ENCODE measurements around the gene FNDC5. TPM values are rescaled to one million over a fixed set of nuclear protein-coding genes. Genes with fewer than 3 reads are reported as not detected.

FNDC5 gene
- total and polyA plus RNA-seq, 2 of the 13 experiments (the other 11 are each of a cell fraction or from before 2014, with no cell fraction given), result 1.4 to 3.1 TPM

DNA sequence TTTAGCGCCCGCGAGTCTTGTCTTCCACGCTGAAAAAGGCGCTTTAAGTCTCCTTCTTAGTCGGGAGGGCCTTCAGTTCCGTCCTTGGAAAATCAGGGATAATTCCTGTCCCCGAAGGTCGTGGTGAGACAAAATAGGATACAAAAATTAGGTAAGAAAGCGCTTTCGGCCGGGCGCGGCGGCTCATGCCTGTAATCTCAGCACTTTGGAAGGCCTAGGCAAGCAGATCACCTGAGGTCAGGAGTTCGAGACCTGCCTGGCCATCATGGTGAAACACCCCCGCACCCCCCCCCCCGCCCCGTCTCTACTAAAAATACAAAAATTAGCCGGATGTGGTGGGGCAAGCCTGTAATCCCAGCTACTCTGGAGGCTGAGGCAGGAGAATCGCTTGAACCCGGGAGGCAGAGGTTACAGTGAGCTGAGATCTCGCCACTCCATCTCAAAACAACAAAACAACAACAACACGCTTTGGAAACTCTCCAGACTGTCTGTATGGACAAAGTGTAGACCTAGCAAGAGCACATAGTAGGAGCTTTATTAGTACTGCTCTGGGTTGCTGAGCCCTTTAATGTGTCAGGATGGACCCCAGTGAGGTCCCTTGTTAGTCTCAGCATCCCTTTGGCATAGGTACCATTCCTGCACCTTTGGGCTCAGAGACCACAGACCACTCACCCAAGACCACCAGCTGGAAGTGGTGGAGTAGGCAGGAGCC is 31.3 kb upstream of the FNDC5 start:
- CTCF ChIA-PET (ENCODE audit: low intra/inter-chr PET ratio, low total read pairs), result no interaction called here
- Histone ChIP-seq H3K27ac (ENCODE audit: extremely low read length, insufficient read depth, low read length) (no peak overlapping the region), H3K9ac (ENCODE audit: insufficient read depth, low read depth, low read length) (no peak overlapping the region), H3K36me3 (replicated peaks in 1 of 2; ENCODE audit: control insufficient read depth in 1 of 2, insufficient read depth in 2 of 2, low read length in 2 of 2) (no peaks in the 10 kb centered on the region), H4K20me1 (ENCODE audit: insufficient read depth, low read length) (no peaks in the 10 kb centered on the region), H3K79me2 (ENCODE audit: insufficient read depth, low read length) (no peaks in the 10 kb centered on the region), H3K27me3 (ENCODE audit: control insufficient read depth in 1 of 2, insufficient read depth in 2 of 2, low read length in 2 of 2) (peaks cover 7 to 37% of the 10 kb centered on the region in 2 experiments), H3K4me2 (ENCODE audit: low read depth, low read length) (peak overlapping the region; percentile 78), H3K4me1 (ENCODE audit: insufficient read depth, low read length) (0 out of 2 replicates have a peak, but pooled peaks cover 7% of the 10 kb centered on the region), H3K9me3 (ENCODE audit: low read length) (no peaks in the 10 kb centered on the region), H2AFZ (ENCODE audit: low read length) (no peak overlapping the region), H3K4me3 (replicated peaks in 1 of 3; ENCODE audit: insufficient read depth in 1 of 3, low read depth in 2 of 3, low read length in 3 of 3) (peak overlapping the region; percentile 19 to 72 (median 38); a peak in 4 of 6 replicates)
- FAIRE-seq (no peak), DNase-seq (ENCODE audit: low spot score) (no peak), ATAC-seq (no peak)
- intact Hi-C loops (cut with micrococcal nuclease; ENCODE audit: unreplicated experiment), result no loop called here
- no TSS peak for BruUV-seq (replicated peaks)
- POLR2A ChIA-PET, result no interaction called here
- TF ChIP-seq RARG (CRISPR knock-in tag; IDR thresholded peaks at IDR 0.05; ENCODE audit: low read depth) (no peak), EZH2 (conservative IDR thresholded peaks at IDR 0.05; ENCODE audit: low read depth, low read length) (0 out of 2 replicates have a peak, but pooled peaks have one; percentile 6), TRIM24 (CRISPR knock-in tag; IDR thresholded peaks at IDR 0.05) (no peak), RAD21 (CRISPR knock-in tag; IDR thresholded peaks at IDR 0.05) (no peak), ZNF562 (CRISPR knock-in tag; IDR thresholded peaks at IDR 0.05; ENCODE audit: borderline replicate concordance) (no peak), FOXJ3 (CRISPR knock-in tag; IDR thresholded peaks at IDR 0.05; ENCODE audit: borderline replicate concordance) (no peak), ZKSCAN1 (IDR thresholded peaks at IDR 0.05; ENCODE audit: low read length) (peak; percentile 84), DMAP1 (CRISPR knock-in tag; IDR thresholded peaks at IDR 0.05) (no peak), HHEX (CRISPR knock-in tag; IDR thresholded peaks at IDR 0.05) (no peak)
- in situ Hi-C loops (cut with HindIII; ENCODE audit: extremely low pct_ligation_motif_present, low pct_unique_long_range_greater_than_20kb), result no loop called here
- WGBS (ENCODE audit: low lambda C conversion rate), result 28% methylated on average over 21 of the region's 24 CpGs
